Natural killer cell treated with Interleukin-12 subunit alpha and Interleukin-12 subunit beta and Interleukin-15 and Interleukin-18, amount 100 ng/mL, for 72 hours (primary cell): ENCODE data around the gene BRD2. TPM values are rescaled to one million over a fixed set of nuclear protein-coding genes. Genes with fewer than 3 reads are reported as not detected.

Experiments
- ATAC-seq, 2 donors: fragments of 150-1000 bp; cut with Tn5 transposase in 1 of 2; sonication (Bioruptor Pico), chemical (Tn5 transposase) in 1 of 2; 2 replicates each; pipeline ENCODE4 v1.10.0; 2021
- DNase-seq: peaks from one replicate; pipeline ENCODE4 v3.0.0; 2022; ENCODE audit warnings: low spot score
- H3K27ac Mint-ChIP-seq, 2 donors: 1 replicate in 1 of 2; 2 replicates in 1 of 2; pipeline ENCODE4 v1.8.0; 2022; ENCODE audit warnings: mixed read lengths in 2 of 2, mild to moderate bottlenecking in 1 of 2, moderate library complexity in 1 of 2
- H3K27me3 Mint-ChIP-seq, 2 donors: 1 replicate in 1 of 2; 2 replicates in 1 of 2; pipeline ENCODE4 v1.8.0; 2022; ENCODE audit warnings: mixed read lengths in 2 of 2
- H3K36me3 Mint-ChIP-seq: one replicate; pipeline ENCODE4 v1.8.0; 2022; ENCODE audit warnings: mixed read lengths
- H3K4me1 Mint-ChIP-seq, 2 donors: 1 replicate in 1 of 2; 2 replicates in 1 of 2; pipeline ENCODE4 v1.8.0; 2022; ENCODE audit warnings: low read depth in 2 of 2, mixed read lengths in 2 of 2, mild to moderate bottlenecking in 1 of 2
- H3K4me3 Mint-ChIP-seq: one replicate; pipeline ENCODE4 v1.8.0; 2022; ENCODE audit warnings: mixed read lengths
- H3K9me3 Mint-ChIP-seq: 2 replicates; pipeline ENCODE4 v1.8.0; 2022; ENCODE audit warnings: mixed read lengths
- total RNA-seq, 2 donors: library from RNA; stranded (reverse); gene quantifications; one replicate each; pipeline ENCODE4 v1.2.3, GENCODE V29; 2022

BRD2 gene
- total RNA-seq, 2 donors from 2014 or later = 347 to 352 TPM

GRCh38 chr6:32971581-32972352 lies 3.4 kb downstream of the BRD2 start:
- peaks cover 53 to 57% of the 10 kb centered on the region in 2 donors for H3K4me1 Mint-ChIP-seq
- ATAC-seq (peak; percentile 68 to 78), DNase-seq (peak; percentile 99)
- no peaks in the 10 kb centered on the region for H3K9me3 Mint-ChIP-seq
- H3K27ac Mint-ChIP-seq = peak overlapping the region; percentile 83 to 87
- H3K36me3 Mint-ChIP-seq = peaks cover 53% of the 10 kb centered on the region
- H3K4me3 Mint-ChIP-seq = peak overlapping the region; percentile 93
- H3K27me3 Mint-ChIP-seq = no peaks in the 10 kb centered on the region

DNA sequence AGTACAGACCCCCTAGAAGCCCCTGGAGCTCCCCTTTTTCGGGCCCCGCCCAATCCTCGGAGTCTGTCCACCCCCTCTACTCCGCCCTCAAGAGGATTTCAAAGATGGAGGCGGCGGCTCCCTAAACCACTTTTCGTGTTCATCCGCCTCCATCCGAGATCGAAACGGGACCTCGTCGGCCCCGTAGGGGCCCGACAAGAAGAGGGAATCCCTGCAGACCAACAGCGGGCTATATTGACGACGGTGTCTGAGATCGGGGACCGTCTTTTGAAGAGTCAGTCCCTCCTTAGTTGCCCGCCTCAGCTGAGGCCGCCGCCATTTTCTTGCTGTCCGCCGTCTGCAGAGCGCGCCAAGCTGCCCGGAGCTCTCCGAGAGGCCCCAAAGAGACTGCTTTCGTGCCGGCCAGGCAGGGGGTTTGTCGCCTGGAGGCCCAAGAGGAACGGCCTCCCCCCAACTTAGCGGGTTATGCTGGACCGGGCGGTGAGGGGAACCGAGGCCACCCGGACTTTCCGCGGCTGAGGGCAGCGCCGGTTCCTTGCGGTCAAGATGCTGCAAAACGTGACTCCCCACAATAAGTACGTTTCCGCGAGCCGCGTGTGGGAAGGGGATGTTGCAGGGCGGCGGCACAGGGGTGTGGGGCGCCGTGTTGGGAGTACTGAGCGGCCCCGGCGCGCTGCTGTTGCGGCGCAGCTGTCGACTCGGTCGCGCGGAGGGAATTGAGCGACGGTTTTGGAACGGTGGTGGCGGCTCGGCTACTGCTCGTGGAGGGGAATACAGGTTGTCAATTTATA lies 4.2 kb downstream of the BRD2 start:
- Mint-ChIP-seq H3K4me3 (peak overlapping the region; percentile 93), H3K27ac (peak overlapping the region; percentile 83 to 87), H3K9me3 (no peaks in the 10 kb centered on the region), H3K4me1 (peaks cover 53 to 57% of the 10 kb centered on the region in 2 donors), H3K36me3 (peaks cover 57% of the 10 kb centered on the region), H3K27me3 (no peaks in the 10 kb centered on the region)
- DNase-seq (peak; percentile 81), ATAC-seq (peak; percentile 0)

GRCh38 chr6:32973144-32974015 lies 5.0 kb downstream of the BRD2 start:
- peak overlapping the region; percentile 83 to 87 for H3K27ac Mint-ChIP-seq
- peak overlapping the region; percentile 93 for H3K4me3 Mint-ChIP-seq
- ATAC-seq (no peak), DNase-seq (peak; percentile 84)
- no peaks in the 10 kb centered on the region for H3K27me3 Mint-ChIP-seq
- H3K9me3 Mint-ChIP-seq = no peaks in the 10 kb centered on the region
- peaks cover 58 to 61% of the 10 kb centered on the region in 2 donors for H3K4me1 Mint-ChIP-seq
- peaks cover 58% of the 10 kb centered on the region for H3K36me3 Mint-ChIP-seq

- no peaks in the 10 kb centered on the region for H3K9me3 Mint-ChIP-seq
- H3K4me3 Mint-ChIP-seq = peak overlapping the region; percentile 93
- peak overlapping the region; percentile 83 to 87 for H3K27ac Mint-ChIP-seq
- H3K4me1 Mint-ChIP-seq = peaks cover 58 to 65% of the 10 kb centered on the region in 2 donors
- DNase-seq (no peak), ATAC-seq (no peak)
- H3K27me3 Mint-ChIP-seq = no peaks in the 10 kb centered on the region
- peaks cover 58% of the 10 kb centered on the region for H3K36me3 Mint-ChIP-seq
Measured at GRCh38 chr6:32974016-32974333, 5.6 kb downstream of the BRD2 start.

DNA sequence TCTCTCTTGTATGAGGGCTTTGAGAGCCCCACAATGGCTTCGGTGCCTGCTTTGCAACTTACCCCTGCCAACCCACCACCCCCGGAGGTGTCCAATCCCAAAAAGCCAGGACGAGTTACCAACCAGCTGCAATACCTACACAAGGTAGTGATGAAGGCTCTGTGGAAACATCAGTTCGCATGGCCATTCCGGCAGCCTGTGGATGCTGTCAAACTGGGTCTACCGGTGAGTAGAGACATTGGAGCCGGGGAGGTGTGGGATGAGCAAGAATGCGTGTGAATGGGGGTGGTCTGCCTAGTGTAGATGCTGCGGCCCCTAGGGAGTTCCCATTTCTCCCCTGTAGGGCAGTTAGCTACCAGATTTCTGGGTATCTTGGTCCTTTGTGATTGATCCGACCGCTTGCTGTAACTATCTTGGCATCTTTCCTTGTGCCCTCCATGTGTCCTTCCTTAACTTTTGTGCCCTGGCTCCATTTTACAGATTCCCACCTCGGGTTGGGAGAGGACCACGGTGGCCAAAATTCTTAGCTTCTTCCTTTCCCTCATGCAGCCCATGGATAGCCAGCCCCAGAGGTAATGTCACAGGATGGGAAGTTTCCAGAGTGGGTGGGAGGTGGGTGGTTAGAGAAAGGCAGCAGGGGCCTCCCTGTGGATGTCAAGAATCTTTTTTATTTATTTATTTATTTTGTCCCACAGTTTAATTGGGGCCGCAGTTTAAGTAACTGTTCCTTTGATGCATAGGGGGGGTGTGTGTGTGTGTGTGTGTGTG lies 6.3 kb downstream of the BRD2 start:
- Mint-ChIP-seq H3K27me3 (no peaks in the 10 kb centered on the region), H3K4me3 (peak overlapping the region; percentile 93), H3K27ac (peak overlapping the region; percentile 83 to 87), H3K4me1 (peaks cover 62 to 67% of the 10 kb centered on the region in 2 donors), H3K36me3 (peaks cover 62% of the 10 kb centered on the region), H3K9me3 (no peaks in the 10 kb centered on the region)
- no peak for ATAC-seq
- no peak for DNase-seq

DNA sequence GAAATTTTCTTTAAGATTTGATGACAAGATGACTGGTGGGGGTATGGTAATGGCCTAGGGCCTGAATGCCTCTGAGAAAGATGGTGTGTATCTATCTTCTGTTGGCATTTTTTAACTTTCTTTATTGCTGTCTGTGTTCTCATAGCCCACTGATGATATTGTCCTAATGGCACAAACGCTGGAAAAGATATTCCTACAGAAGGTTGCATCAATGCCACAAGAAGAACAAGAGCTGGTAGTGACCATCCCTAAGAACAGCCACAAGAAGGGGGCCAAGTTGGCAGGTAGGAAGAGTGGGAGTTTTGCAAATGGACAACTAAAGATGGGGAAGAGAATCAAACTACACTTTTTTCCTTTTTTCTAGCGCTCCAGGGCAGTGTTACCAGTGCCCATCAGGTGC lies 7.5 kb downstream of the BRD2 start:
- Mint-ChIP-seq H3K36me3 (peaks cover 67% of the 10 kb centered on the region), H3K9me3 (no peaks in the 10 kb centered on the region), H3K4me3 (peak overlapping the region; percentile 93), H3K27me3 (no peaks in the 10 kb centered on the region), H3K27ac (peak overlapping the region; percentile 83 to 87), H3K4me1 (peaks cover 65 to 69% of the 10 kb centered on the region in 2 donors)
- no peak for DNase-seq
- ATAC-seq = no peak

DNA sequence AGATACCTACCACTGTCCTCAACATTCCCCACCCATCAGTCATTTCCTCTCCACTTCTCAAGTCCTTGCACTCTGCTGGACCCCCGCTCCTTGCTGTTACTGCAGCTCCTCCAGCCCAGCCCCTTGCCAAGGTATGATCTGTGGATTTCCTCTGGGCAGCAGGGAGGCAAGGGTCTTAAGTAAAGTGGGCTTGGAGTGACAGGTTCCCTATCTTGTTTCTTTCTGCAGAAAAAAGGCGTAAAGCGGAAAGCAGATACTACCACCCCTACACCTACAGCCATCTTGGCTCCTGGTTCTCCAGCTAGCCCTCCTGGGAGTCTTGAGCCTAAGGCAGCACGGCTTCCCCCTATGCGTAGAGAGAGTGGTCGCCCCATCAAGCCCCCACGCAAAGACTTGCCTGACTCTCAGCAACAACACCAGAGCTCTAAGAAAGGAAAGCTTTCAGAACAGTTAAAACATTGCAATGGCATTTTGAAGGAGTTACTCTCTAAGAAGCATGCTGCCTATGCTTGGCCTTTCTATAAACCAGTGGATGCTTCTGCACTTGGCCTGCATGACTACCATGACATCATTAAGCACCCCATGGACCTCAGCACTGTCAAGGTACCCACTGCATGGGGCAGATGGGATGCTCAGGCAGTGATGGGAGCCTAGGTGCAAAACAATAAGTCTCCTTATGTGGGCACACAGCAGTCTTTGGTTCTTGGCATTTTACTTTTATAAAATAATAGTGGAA lies 8.1 kb downstream of the BRD2 start:
- Mint-ChIP-seq H3K4me1 (peaks cover 61 to 66% of the 10 kb centered on the region in 2 donors), H3K4me3 (peak overlapping the region; percentile 93), H3K27ac (peak overlapping the region; percentile 83 to 87), H3K36me3 (peaks cover 62% of the 10 kb centered on the region), H3K27me3 (no peaks in the 10 kb centered on the region), H3K9me3 (no peaks in the 10 kb centered on the region)
- DNase-seq (no peak), ATAC-seq (no peak)

- DNase-seq (no peak), ATAC-seq (no peak)
- no peaks in the 10 kb centered on the region for H3K9me3 Mint-ChIP-seq
- peaks cover 69% of the 10 kb centered on the region for H3K36me3 Mint-ChIP-seq
- H3K4me1 Mint-ChIP-seq = peaks cover 68 to 70% of the 10 kb centered on the region in 2 donors
- peak overlapping the region; percentile 93 for H3K4me3 Mint-ChIP-seq
- no peaks in the 10 kb centered on the region for H3K27me3 Mint-ChIP-seq
- H3K27ac Mint-ChIP-seq = peak overlapping the region; percentile 83 to 87
Measured at GRCh38 chr6:32977272-32977952, 9.0 kb downstream of the BRD2 start.

GRCh38 chr6:32977953-32978324 lies 9.5 kb downstream of the BRD2 start:
- H3K27me3 Mint-ChIP-seq = no peaks in the 10 kb centered on the region
- H3K4me3 Mint-ChIP-seq = peak overlapping the region; percentile 93
- H3K4me1 Mint-ChIP-seq = peaks cover 67 to 71% of the 10 kb centered on the region in 2 donors
- H3K36me3 Mint-ChIP-seq = peaks cover 66% of the 10 kb centered on the region
- H3K27ac Mint-ChIP-seq = peak overlapping the region; percentile 83 to 87
- H3K9me3 Mint-ChIP-seq = no peaks in the 10 kb centered on the region
- no peak for ATAC-seq
- DNase-seq = no peak

DNA sequence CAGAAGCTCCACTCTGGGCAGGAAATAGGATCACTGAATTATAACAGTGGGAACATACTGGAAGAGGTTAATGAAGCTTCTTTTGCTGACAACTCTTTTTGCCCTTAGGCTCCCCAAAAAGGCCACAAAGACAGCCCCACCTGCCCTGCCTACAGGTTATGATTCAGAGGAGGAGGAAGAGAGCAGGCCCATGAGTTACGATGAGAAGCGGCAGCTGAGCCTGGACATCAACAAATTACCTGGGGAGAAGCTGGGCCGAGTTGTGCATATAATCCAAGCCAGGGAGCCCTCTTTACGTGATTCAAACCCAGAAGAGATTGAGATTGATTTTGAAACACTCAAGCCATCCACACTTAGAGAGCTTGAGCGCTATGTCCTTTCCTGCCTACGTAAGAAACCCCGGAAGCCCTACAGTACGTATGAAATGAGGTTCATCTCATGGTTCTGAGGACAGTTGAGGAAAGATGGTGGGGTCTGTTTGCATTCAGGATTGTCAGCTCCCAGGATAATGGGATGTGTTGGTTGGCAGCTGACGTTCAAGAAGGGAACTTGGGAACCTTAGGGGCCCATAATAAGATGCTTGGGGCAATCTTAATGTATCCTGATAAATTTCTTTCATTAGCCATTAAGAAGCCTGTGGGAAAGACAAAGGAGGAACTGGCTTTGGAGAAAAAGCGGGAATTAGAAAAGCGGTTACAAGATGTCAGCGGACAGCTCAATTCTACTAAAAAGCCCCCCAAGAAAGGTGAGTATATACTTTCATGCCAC lies 11.5 kb downstream of the BRD2 start:
- Mint-ChIP-seq H3K27ac (peak overlapping the region; percentile 83 to 87), H3K4me3 (no peak overlapping the region), H3K9me3 (no peaks in the 10 kb centered on the region), H3K27me3 (no peaks in the 10 kb centered on the region), H3K4me1 (peaks cover 61 to 68% of the 10 kb centered on the region in 2 donors), H3K36me3 (peaks cover 49% of the 10 kb centered on the region)
- ATAC-seq = no peak
- no peak for DNase-seq

GRCh38 chr6:32980488-32981038 lies 12.2 kb downstream of the BRD2 start:
- H3K4me3 Mint-ChIP-seq = no peak overlapping the region
- peaks cover 42% of the 10 kb centered on the region for H3K36me3 Mint-ChIP-seq
- H3K4me1 Mint-ChIP-seq = peaks cover 54 to 64% of the 10 kb centered on the region in 2 donors
- no peak for DNase-seq
- no peaks in the 10 kb centered on the region for H3K9me3 Mint-ChIP-seq
- H3K27me3 Mint-ChIP-seq = no peaks in the 10 kb centered on the region
- ATAC-seq = peak in 1 of 2 donors; percentile 0
- H3K27ac Mint-ChIP-seq = peak overlapping the region; percentile 33 to 87
